ENCODE measurements around the gene PHKA2.

PHKA2 gene

GRCh38 chrX:18887177-18887824 lies 96.6 kb downstream of the PHKA2 start:
- DNase-seq: peak in 3 of 4 experiments; percentile 1 to 13 (median 12)

GRCh38 chrX:18886344-18887161 lies 97.4 kb downstream of the PHKA2 start:
- DNase-seq: peak; percentile 66 to 80 (median 79)

- DNase-seq: no peak
Observed at GRCh38 chrX:18886005-18886343, 97.9 kb downstream of the PHKA2 start.

- peak; percentile 1 to 41 (median 26) for DNase-seq
Observed at GRCh38 chrX:18885328-18886004, 98.4 kb downstream of the PHKA2 start.

GRCh38 chrX:18884916-18885315 lies 99.0 kb downstream of the PHKA2 start:
- peak in 1 of 4 experiments; percentile 4 for DNase-seq

GRCh38 chrX:18883961-18884765 lies 99.8 kb downstream of the PHKA2 start:
- DNase-seq: no peak

GRCh38 chrX:18883234-18883960 lies 100.5 kb downstream of the PHKA2 start:
- DNase-seq: no peak

- no peak for DNase-seq
Observed at GRCh38 chrX:18879144-18879543, 104.8 kb downstream of the PHKA2 start.

- DNase-seq: no peak
Observed at GRCh38 chrX:18877469-18877868, 106.4 kb downstream of the PHKA2 start.

- DNase-seq: no peak
Observed at GRCh38 chrX:18875256-18875878, 108.5 kb downstream of the PHKA2 start.

GRCh38 chrX:18874560-18875255 lies 109.2 kb downstream of the PHKA2 start:
- DNase-seq: no peak

- DNase-seq: no peak
Observed at GRCh38 chrX:18873836-18874235, 110.1 kb downstream of the PHKA2 start.

GRCh38 chrX:18873189-18873791 lies 110.6 kb downstream of the PHKA2 start:
- peak in 1 of 4 experiments; percentile 3 for DNase-seq

GRCh38 chrX:18872621-18873020 lies 111.3 kb downstream of the PHKA2 start:
- no peak for DNase-seq

- DNase-seq: no peak
Observed at GRCh38 chrX:18871970-18872369, 111.9 kb downstream of the PHKA2 start.

- DNase-seq: no peak
Observed at GRCh38 chrX:18871161-18871890, 112.6 kb downstream of the PHKA2 start.

- no peak for DNase-seq
Observed at GRCh38 chrX:18864390-18864920, 119.5 kb downstream of the PHKA2 start.

- DNase-seq: no peak
Observed at GRCh38 chrX:18861511-18861910, 122.4 kb downstream of the PHKA2 start.

- DNase-seq: peak in 1 of 4 experiments; percentile 13
Observed at GRCh38 chrX:18856645-18856997, 127.3 kb downstream of the PHKA2 start.
